CD8-positive, alpha-beta memory T cell (primary cell): ENCODE results near the gene SSX1. TPM values are rescaled to one million over a fixed set of nuclear protein-coding genes. Genes with fewer than 3 reads are reported as not detected.
"Not testable (repeated sequence)": the region's sequence is repeated elsewhere in the genome, so short reads cannot be mapped to it uniquely, and the experiment has no call there.

ENCODE experiments used
- CTCF ChIA-PET: fragments of 350-600 bp; sonication (Branson Sonifier 250); formaldehyde crosslinking; loops from one replicate; lab custom pipeline; 2021; ENCODE audit warnings: antibody characterized with exemption; lab: Charles Lee
- POLR2A ChIA-PET: fragments of 350-600 bp; sonication (Branson Sonifier 250); formaldehyde crosslinking; loops from one replicate; lab custom pipeline; 2021; ENCODE audit warnings: antibody characterized with exemption; lab: Charles Lee
- DNase-seq, 5 donors: peaks; one replicate each; pipeline versions ENCODE4 v3.0.0 to v3.0.0-alpha.2; 2020 to 2022; ENCODE audit warnings: mixed read lengths in 1 of 5
- H3K27ac ChIP-seq: one replicate; pipeline ENCODE4 v1.7.0; 2013; ENCODE audit warnings: low read depth, mild to moderate bottlenecking, low read length, moderate library complexity
- H3K27me3 ChIP-seq: 2 replicates; pipeline ENCODE4 v1.7.0; 2013; ENCODE audit warnings: low read length, mild to moderate bottlenecking; ENCODE audit not compliant: insufficient read depth, poor library complexity, severe bottlenecking
- H3K36me3 ChIP-seq: 2 replicates; pipeline ENCODE4 v1.7.0; 2013; ENCODE audit warnings: mild to moderate bottlenecking, low read length, moderate library complexity; ENCODE audit not compliant: insufficient read depth
- H3K4me1 ChIP-seq: 2 replicates; pipeline ENCODE4 v1.7.0; 2013; ENCODE audit warnings: mild to moderate bottlenecking, low read length, moderate library complexity; ENCODE audit not compliant: insufficient read depth
- H3K4me3 ChIP-seq: 2 replicates; pipeline ENCODE4 v1.7.0; 2013; ENCODE audit warnings: mild to moderate bottlenecking, low read length
- H3K9me3 ChIP-seq: 2 replicates; pipeline ENCODE4 v1.7.0; 2013; ENCODE audit warnings: mild to moderate bottlenecking, low read length
- H3K27ac Mint-ChIP-seq, 8 donors: one replicate each; pipeline ENCODE4 v1.8.0; 2020 to 2021; ENCODE audit warnings: mixed read lengths in 8 of 8, mild to moderate bottlenecking in 6 of 8, inconsistent platforms in 3 of 8, moderate library complexity in 3 of 8
- H3K27me3 Mint-ChIP-seq, 2 donors: one replicate each; pipeline ENCODE4 v1.8.0; 2020 to 2021; ENCODE audit warnings: mixed read lengths in 2 of 2, mild to moderate bottlenecking in 1 of 2, moderate library complexity in 1 of 2
- H3K36me3 Mint-ChIP-seq, 3 donors: one replicate each; pipeline ENCODE4 v1.8.0; 2020 to 2021; ENCODE audit warnings: mixed read lengths in 3 of 3, inconsistent platforms in 1 of 3, mild to moderate bottlenecking in 1 of 3
- H3K4me1 Mint-ChIP-seq, 3 donors: one replicate each; pipeline ENCODE4 v1.8.0; 2020 to 2021; ENCODE audit warnings: mixed read lengths in 3 of 3, inconsistent platforms in 1 of 3, mild to moderate bottlenecking in 1 of 3
- H3K4me3 Mint-ChIP-seq, 7 donors: one replicate each; pipeline ENCODE4 v1.8.0; 2020 to 2021; ENCODE audit warnings: mixed read lengths in 7 of 7, mild to moderate bottlenecking in 6 of 7, moderate library complexity in 4 of 7, inconsistent platforms in 2 of 7
- H3K9me3 Mint-ChIP-seq, 5 donors: one replicate each; pipeline ENCODE4 v1.8.0; 2020 to 2022; ENCODE audit warnings: mixed read lengths in 5 of 5, mild to moderate bottlenecking in 3 of 5, moderate library complexity in 2 of 5, inconsistent platforms in 1 of 5
- polyA plus RNA-seq: library from polyadenylated mRNA; unstranded; fragments of 300-500 nt; fragmentation: Illumina TruSeq; gene quantifications from one replicate; pipeline ENCODE4 v1.2.3, GENCODE V29; 2021
- total RNA-seq, 2 experiments: library from RNA; stranded (reverse); gene quantifications; one replicate each; pipeline ENCODE4 v1.2.3, GENCODE V29; 2021

SSX1 gene
- total and polyA plus RNA-seq, 3 experiments from 2014 or later: not detected

GRCh38 chrX:48313996-48314395, 58.8 kb downstream of the SSX1 start:
- H3K4me3 ChIP-seq, H3K36me3 Mint-ChIP-seq, H3K4me1 ChIP-seq, H3K27me3 Mint-ChIP-seq, H3K4me1 Mint-ChIP-seq, H3K9me3 ChIP-seq, H3K36me3 ChIP-seq, H3K27ac ChIP-seq, CTCF ChIA-PET, H3K27ac Mint-ChIP-seq, H3K9me3 Mint-ChIP-seq, H3K27me3 ChIP-seq, POLR2A ChIA-PET, H3K4me3 Mint-ChIP-seq, DNase-seq: not testable (repeated sequence)

Other genes with a start within 250 kb of the SSX1 start
- gene SPACA5, start 248.4 kb upstream of the SSX1 start, total RNA-seq: not detected
- not detected for gene SPACA5, start 248.4 kb upstream of the SSX1 start, polyA plus RNA-seq
- 1 to 10 TPM; 1.5 to 1.6 TPM for gene ZNF630, start 183.8 kb upstream of the SSX1 start, total RNA-seq
- 0.89 TPM for gene ZNF630, start 183.8 kb upstream of the SSX1 start, polyA plus RNA-seq
- not detected for gene SPACA5B, start 124.8 kb upstream of the SSX1 start, total RNA-seq
- gene SPACA5B, start 124.8 kb upstream of the SSX1 start, polyA plus RNA-seq: not detected
- gene SSX5, start 58.6 kb upstream of the SSX1 start, total RNA-seq: not detected
- not detected for gene SSX5, start 58.6 kb upstream of the SSX1 start, polyA plus RNA-seq
- gene SSX3, start 101.3 kb downstream of the SSX1 start, total RNA-seq: not detected
- gene SSX3, start 101.3 kb downstream of the SSX1 start, polyA plus RNA-seq: not detected
- gene SSX4, start 128.1 kb downstream of the SSX1 start, total RNA-seq: not detected
- gene SSX4, start 128.1 kb downstream of the SSX1 start, polyA plus RNA-seq: not detected
- not detected for gene SSX4B, start 156.6 kb downstream of the SSX1 start, total RNA-seq
- not detected for gene SSX4B, start 156.6 kb downstream of the SSX1 start, polyA plus RNA-seq
- 100 to 1,000 TPM; 188 to 211 TPM for gene SLC38A5, start 214.9 kb downstream of the SSX1 start, total RNA-seq
- gene SLC38A5, start 214.9 kb downstream of the SSX1 start, polyA plus RNA-seq: 19.8 TPM
- gene FTSJ1, start 220.8 kb downstream of the SSX1 start, total RNA-seq: 100 to 1,000 TPM; 105 to 107 TPM
- 69.4 TPM for gene FTSJ1, start 220.8 kb downstream of the SSX1 start, polyA plus RNA-seq